CD4-positive, alpha-beta T cell (primary cell): ENCODE measurements around the gene SPNS1. TPM values are rescaled to one million over a fixed set of nuclear protein-coding genes. Genes with fewer than 3 reads are reported as not detected.

Experiments
- ATAC-seq: fragments of 200-7000 bp; cut with Tn5 transposase; one replicate; pipeline ENCODE4 v1.10.0; 2022; ENCODE audit warnings: mild to moderate bottlenecking; ENCODE audit not compliant: poor library complexity
- CTCF ChIA-PET: fragments of 350-600 bp; sonication (Branson Sonifier 250); formaldehyde crosslinking; loops from one replicate; lab custom pipeline; 2021; ENCODE audit warnings: antibody characterized with exemption, inconsistent platforms; lab: Charles Lee
- POLR2A ChIA-PET: fragments of 350-600 bp; sonication (Branson Sonifier 250); formaldehyde crosslinking; loops from one replicate; lab custom pipeline; 2021; ENCODE audit warnings: antibody characterized with exemption, inconsistent platforms; lab: Charles Lee
- DNase-seq, 14 experiments: peaks; one replicate each; pipeline ENCODE4 v3.0.0-alpha.2; 2013 to 2020; ENCODE audit warnings: mixed read lengths in 2 of 14
- H3K27ac ChIP-seq, 2 donors: one replicate each; pipeline versions ENCODE4 v1.5.1 to v1.7.0; 2013; ENCODE audit warnings: low read length in 2 of 2, low read depth in 1 of 2, mild to moderate bottlenecking in 1 of 2
- H3K27me3 ChIP-seq, 2 experiments: 1 replicate in 1 of 2; 2 replicates in 1 of 2; pipeline versions ENCODE4 v1.6.1 to v1.7.0; 2013; ENCODE audit warnings: low read length in 2 of 2, control low read depth in 1 of 2, mild to moderate bottlenecking in 1 of 2, moderate library complexity in 1 of 2; ENCODE audit not compliant: insufficient read depth in 2 of 2, control insufficient read depth in 1 of 2
- H3K36me3 ChIP-seq: one replicate; pipeline ENCODE4 v1.6.1; 2013; ENCODE audit warnings: low read length, control low read depth; ENCODE audit not compliant: insufficient read depth
- H3K4me1 ChIP-seq: one replicate; pipeline ENCODE4 v1.6.1; 2013; ENCODE audit warnings: low read length, control low read depth; ENCODE audit not compliant: insufficient read depth
- H3K4me3 ChIP-seq: one replicate; pipeline ENCODE4 v1.5.1; 2013; ENCODE audit warnings: mild to moderate bottlenecking, low read length, moderate library complexity
- H3K9me3 ChIP-seq, 2 experiments: 1 replicate in 1 of 2; 2 replicates in 1 of 2; pipeline versions ENCODE4 v1.6.1 to v1.7.0; 2013; ENCODE audit warnings: low read length in 2 of 2, mild to moderate bottlenecking in 2 of 2, control low read depth in 1 of 2, moderate library complexity in 1 of 2; ENCODE audit not compliant: control insufficient read depth in 1 of 2, insufficient read depth in 1 of 2
- H3K27ac Mint-ChIP-seq: one replicate; pipeline ENCODE4 v1.8.0; 2020; ENCODE audit warnings: mixed read lengths
- H3K27me3 Mint-ChIP-seq: one replicate; pipeline ENCODE4 v1.8.0; 2021; ENCODE audit warnings: mixed read lengths
- H3K36me3 Mint-ChIP-seq: one replicate; pipeline ENCODE4 v1.8.0; 2021; ENCODE audit warnings: low read depth, mixed read lengths
- H3K4me1 Mint-ChIP-seq: one replicate; pipeline ENCODE4 v1.8.0; 2021; ENCODE audit warnings: low read depth, mixed read lengths
- H3K4me3 Mint-ChIP-seq: one replicate; pipeline ENCODE4 v1.8.0; 2020; ENCODE audit warnings: mild to moderate bottlenecking, mixed read lengths
- H3K9me3 Mint-ChIP-seq: one replicate; pipeline ENCODE4 v1.8.0; 2020; ENCODE audit warnings: mixed read lengths
- intact Hi-C, 2 experiments: fragments of 100-400 bp; cut with DNase I in 1 of 2; cut with micrococcal nuclease in 1 of 2; formaldehyde crosslinking; loops; one replicate each; pipeline versions ENCODE4 v1.15.1 to v1.9.0; 2023 to 2025; cut with DNase I, micrococcal nuclease
- total RNA-seq, 174 experiments: library from RNA in 2 of 174; stranded (reverse) in 2 of 174; gene quantifications; one replicate each; pipeline ENCODE4 v1.2.3 and lab custom pipeline; 2021 to 2026
- TF ChIP-seq, protein P1 (sequence below): fragments of 200-600 bp; IDR thresholded peaks from one replicate; pipeline ENCODE4 v1.8.0; 2022; ENCODE audit warnings: antibody characterized with exemption, mild to moderate bottlenecking

SPNS1 gene
- total RNA-seq, 2 experiments from 2014 or later, result 24.4 to 28.1 TPM

- Histone ChIP-seq H3K4me1 (peaks cover 29% of the 10 kb centered on the region), H3K36me3 (peaks cover 37% of the 10 kb centered on the region), H3K27ac (peak overlapping the region in 1 of 2 donors; percentile 63), H3K27me3 (no peaks in the 10 kb centered on the region), H3K9me3 (no peaks in the 10 kb centered on the region), H3K4me3 (peak overlapping the region; percentile 77)
- Mint-ChIP-seq H3K4me1 (peaks cover 26% of the 10 kb centered on the region), H3K27me3 (no peaks in the 10 kb centered on the region), H3K36me3 (peaks cover 52% of the 10 kb centered on the region), H3K4me3 (peak overlapping the region; percentile 91), H3K27ac (peak overlapping the region; percentile 47), H3K9me3 (no peaks in the 10 kb centered on the region)
- ChIA-PET POLR2A (interaction anchor here (1.4 kb wide), 2 partner anchors 32 to 56 kb away, joined by 4 to 6 read pairs; no protein-coding TSS in a partner anchor), CTCF (no interaction called here)
- ATAC-seq (no peak), DNase-seq (peak in 2 of 14 experiments; percentile 15 to 30)
- intact Hi-C loops, result loop anchor here in 1 of 2 experiments (1.0 kb wide), 1 partner anchor 23 kb away; the partner anchor contains the start of gene SPNS1
- TF ChIP-seq, protein P1, sequence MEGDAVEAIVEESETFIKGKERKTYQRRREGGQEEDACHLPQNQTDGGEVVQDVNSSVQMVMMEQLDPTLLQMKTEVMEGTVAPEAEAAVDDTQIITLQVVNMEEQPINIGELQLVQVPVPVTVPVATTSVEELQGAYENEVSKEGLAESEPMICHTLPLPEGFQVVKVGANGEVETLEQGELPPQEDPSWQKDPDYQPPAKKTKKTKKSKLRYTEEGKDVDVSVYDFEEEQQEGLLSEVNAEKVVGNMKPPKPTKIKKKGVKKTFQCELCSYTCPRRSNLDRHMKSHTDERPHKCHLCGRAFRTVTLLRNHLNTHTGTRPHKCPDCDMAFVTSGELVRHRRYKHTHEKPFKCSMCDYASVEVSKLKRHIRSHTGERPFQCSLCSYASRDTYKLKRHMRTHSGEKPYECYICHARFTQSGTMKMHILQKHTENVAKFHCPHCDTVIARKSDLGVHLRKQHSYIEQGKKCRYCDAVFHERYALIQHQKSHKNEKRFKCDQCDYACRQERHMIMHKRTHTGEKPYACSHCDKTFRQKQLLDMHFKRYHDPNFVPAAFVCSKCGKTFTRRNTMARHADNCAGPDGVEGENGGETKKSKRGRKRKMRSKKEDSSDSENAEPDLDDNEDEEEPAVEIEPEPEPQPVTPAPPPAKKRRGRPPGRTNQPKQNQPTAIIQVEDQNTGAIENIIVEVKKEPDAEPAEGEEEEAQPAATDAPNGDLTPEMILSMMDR, result no peak
These were observed 23.1 kb upstream of the SPNS1 start for GRCh38 chr16:28951410-28951943.

DNA sequence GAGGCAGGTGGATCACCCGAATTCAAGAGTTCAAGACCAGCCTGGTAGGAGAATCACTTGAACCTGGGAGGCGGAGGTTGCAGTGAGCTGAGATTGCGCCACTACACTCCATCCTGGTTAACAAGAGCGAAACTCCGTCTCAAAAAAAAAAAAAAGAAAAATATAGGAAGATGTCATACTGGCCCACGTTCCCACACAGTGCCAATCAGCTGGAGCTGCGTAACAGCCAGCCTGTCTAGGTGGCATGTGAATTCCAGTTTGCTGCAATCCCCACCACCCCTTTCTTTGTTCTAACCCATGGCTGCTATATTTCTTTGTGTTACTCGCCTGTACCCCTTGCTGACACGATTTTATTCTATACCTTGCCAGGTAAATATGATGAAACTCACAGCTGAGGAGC, 16.4 kb upstream of the SPNS1 start:
- Mint-ChIP-seq H3K36me3 (peaks cover 70% of the 10 kb centered on the region), H3K4me3 (no peak overlapping the region), H3K27me3 (no peaks in the 10 kb centered on the region), H3K27ac (no peak overlapping the region), H3K9me3 (no peaks in the 10 kb centered on the region), H3K4me1 (peaks cover 3% of the 10 kb centered on the region)
- Histone ChIP-seq H3K27ac (no peak overlapping the region), H3K4me3 (no peak overlapping the region), H3K27me3 (no peaks in the 10 kb centered on the region), H3K9me3 (no peaks in the 10 kb centered on the region), H3K4me1 (peaks cover 7% of the 10 kb centered on the region), H3K36me3 (peaks cover 86% of the 10 kb centered on the region)
- DNase-seq, result no peak
- no peak for ATAC-seq
- ChIA-PET CTCF (no interaction called here), POLR2A (interaction anchor here (1.1 kb wide), 1 partner anchor 18 kb away, joined by 5 read pairs; no protein-coding TSS in a partner anchor)
- intact Hi-C loops, result no loop called here
- TF ChIP-seq, protein P1, result no peak

DNA sequence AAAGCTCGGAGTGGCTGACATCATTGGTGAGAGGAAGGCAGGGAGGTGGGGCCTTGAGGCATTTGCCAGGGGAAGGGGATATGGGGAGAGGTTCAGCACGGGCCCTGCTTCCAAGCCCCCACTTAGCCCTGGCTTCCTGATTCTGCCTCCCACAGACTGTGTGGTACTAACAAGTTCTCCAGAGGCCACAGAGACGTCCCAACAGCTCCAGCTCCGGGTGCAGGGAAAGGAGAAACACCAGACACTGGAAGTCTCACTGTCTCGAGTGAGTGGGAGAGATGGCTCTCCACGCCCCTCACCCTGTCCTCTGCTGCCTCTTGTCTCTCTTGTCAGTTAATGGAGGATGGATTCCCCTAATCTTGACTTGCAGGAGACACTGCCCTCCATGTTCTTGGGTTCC, 15.7 kb upstream of the SPNS1 start:
- Mint-ChIP-seq H3K9me3 (no peaks in the 10 kb centered on the region), H3K27ac (no peak overlapping the region), H3K27me3 (no peaks in the 10 kb centered on the region), H3K4me1 (no peaks in the 10 kb centered on the region), H3K36me3 (peaks cover 71% of the 10 kb centered on the region), H3K4me3 (no peak overlapping the region)
- Histone ChIP-seq H3K27me3 (no peaks in the 10 kb centered on the region), H3K36me3 (peaks cover 86% of the 10 kb centered on the region), H3K27ac (no peak overlapping the region), H3K9me3 (no peaks in the 10 kb centered on the region), H3K4me1 (peaks cover 2% of the 10 kb centered on the region), H3K4me3 (no peak overlapping the region)
- ATAC-seq (no peak), DNase-seq (no peak)
- intact Hi-C loops, result no loop called here
- TF ChIP-seq, protein P1, result no peak
- ChIA-PET POLR2A (interaction anchor here (1.1 kb wide), 1 partner anchor 18 kb away, joined by 5 read pairs; no protein-coding TSS in a partner anchor), CTCF (no interaction called here)
